Measurements from ENCODE around the gene TMEM52B.
"Not testable (repeated sequence)": the region's sequence is repeated elsewhere in the genome, so short reads cannot be mapped to it uniquely, and the experiment has no call there.

Gene TMEM52B

GRCh38 chr12:10171973-10172728 lies 6.7 kb upstream of the TMEM52B start, which contains the start of gene OLR1:
TSS of gene OLR1 (minus strand) at chr12:10172132. CDS start at chr12:10172077, 55 bp downstream.
- DNase-seq = no peak

DNA sequence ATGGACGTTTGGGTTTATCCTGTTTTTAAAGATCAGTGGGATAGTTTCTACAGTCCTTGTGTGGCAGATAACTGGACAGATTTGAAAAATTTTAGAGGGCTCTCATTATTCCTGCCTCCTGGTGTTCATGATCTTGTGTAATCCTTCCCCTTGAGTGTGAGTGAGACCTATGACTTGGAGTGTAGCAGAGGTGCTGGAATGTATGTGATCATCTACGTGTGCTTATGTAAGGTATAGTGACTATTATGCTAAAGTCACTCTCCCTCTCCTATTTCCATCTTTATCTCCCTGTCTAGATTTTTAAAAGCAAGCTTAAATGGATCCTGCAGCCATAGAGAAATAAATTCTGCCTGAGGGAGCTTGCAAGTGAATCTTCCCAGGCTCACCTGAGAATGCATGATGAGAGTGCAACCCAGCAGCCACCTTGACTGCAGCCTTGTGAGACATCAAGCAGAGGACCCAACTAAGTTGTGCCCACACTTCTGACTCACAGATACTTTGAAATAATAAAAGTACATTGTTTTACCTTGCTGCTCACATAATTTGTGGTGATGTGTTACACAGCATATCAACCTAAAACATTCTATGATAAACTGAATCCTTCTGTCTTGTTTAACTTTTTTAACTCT lies 3.7 kb upstream of the TMEM52B start:
- no peak for DNase-seq

DNA sequence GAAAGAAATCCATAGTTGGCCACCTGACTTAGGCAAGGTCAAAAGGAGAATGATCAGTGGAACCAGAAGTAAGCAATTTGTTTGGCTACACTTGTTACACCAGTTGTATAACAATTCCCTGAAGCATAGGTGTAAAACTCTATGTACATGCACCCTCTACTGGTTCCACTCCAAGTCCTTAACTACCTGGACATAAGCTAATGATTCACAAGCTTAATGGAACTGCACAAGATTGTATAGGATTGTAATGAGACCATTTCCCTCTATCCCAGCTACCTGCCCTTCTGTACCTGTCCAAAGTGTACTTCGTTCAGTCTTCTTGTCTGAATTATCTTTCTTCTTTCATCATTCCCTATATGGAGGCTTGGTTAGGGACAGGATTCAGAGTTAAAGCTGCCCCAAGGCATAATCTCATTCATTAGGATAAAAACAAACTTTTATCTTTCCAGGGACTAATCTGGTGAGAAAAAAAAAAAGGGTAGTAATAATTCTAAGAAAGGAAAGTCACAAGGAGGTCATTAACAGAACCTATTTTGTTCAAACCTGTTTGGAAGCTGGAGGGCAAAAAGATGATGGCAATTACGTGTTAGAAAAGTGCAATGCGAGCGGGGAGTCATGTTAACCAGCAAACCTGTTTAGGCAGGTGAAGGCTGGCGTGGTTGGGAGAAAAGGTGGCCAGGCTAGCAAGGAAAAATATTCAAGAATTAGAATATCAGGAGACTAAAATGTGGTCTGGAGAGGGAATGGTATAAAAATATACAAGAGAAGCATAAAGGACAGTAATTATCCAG lies 2.8 kb upstream of the TMEM52B start:
- no peak for DNase-seq

DNA sequence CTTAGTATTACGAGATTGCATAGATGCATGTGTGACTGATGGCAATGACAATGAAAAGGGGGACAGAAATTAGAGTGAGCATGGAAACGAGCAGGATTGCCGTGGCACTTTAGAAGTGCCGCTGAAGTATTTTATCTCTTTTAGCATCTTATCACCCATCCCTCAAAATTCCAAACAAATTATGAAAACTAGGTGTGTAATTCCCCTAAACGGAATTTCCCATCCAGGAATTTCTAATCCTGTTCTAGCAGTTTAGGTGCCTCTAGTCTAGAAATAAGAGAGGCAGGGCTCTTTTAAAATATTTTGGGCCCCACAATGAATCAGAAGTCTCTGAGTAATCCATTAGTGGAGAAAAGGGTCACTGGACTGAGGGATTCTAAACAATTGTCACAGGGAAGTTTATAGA lies 947 bp downstream of the TMEM52B start:
- no peak for DNase-seq

DNA sequence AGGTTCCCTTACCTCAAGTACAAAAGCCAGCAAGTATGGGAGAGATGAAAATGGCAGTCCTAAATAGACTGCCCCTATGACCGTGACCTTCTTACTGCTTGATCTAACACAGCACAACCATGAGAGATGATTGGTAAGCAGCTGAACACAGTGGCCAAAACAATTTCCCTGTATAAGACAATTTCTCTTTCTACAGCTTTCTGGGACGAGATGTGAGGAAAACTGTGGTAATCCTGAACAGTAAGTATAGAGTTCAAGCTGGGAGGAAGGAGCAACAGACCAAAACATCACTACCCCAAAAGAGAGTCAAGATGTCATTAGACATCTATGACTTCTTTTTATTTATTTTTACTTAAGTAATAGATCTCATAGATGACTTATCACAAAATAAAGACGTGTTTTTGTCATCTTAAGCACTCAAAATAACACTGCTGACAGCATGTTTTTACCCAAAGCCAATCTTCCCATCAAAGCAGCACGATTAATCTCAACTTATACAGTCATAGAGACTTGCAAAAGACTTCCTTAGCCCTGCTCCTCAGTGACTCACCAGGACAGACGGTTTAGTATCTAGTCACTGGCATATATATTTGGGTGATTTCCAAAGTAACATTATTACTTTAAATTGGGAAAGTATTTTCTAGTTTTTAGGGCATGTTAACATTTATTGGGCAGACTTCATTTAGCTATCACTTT lies 3.7 kb downstream of the TMEM52B start:
- DNase-seq = no peak

DNA sequence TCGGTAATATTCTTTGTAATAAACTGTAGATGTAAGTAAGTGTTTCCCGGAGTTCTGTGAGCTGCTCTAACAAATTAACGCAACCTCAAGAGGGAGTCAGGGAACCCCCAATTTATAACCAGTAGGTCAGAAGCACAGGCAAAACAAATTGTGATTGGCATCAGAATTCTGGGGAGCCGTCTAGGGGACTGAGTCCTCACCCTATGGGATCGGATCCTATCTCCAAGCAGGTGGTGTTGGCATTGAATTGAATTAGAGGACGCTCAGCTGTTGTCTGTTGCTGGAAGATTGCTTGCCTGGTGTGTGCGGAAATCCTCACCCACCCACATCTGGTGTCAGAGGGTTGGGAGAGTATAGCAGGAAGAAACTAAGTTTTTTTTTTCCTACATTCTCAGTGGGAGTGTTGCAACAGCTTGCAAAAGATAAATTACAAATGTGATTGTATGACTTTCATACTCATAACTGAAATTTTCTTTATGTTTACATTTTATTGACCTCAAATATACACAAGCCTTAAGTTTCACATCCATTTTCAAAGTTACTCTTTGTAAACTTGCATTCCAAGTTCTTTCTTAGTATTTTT lies 5.5 kb downstream of the TMEM52B start:
- DNase-seq = no peak

- DNase-seq = no peak
These were observed 7.5 kb downstream of the TMEM52B start for GRCh38 chr12:10186299-10186698.

GRCh38 chr12:10186958-10187357 lies 8.1 kb downstream of the TMEM52B start:
- DNase-seq = not testable (repeated sequence)

DNA sequence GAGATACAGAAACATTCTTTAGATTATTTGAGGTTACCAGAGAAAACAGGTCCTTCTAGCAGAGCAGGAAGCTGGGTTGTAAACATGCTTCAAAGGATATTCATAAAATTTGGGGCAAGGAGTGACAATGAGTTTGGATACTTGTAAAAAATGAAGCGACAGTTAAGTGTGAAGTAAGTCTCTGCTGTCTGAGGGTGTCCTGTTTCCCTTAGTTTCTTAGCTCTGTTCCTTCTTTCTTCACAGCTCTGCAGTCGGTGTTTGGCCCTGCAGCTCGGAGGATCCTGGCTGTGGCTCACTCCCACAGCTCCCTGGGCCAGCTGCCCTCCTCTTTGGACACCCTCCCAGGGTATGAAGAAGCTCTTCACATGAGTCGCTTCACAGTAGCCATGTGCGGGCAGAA lies 10.8 kb downstream of the TMEM52B start:
- no peak for DNase-seq

DNA sequence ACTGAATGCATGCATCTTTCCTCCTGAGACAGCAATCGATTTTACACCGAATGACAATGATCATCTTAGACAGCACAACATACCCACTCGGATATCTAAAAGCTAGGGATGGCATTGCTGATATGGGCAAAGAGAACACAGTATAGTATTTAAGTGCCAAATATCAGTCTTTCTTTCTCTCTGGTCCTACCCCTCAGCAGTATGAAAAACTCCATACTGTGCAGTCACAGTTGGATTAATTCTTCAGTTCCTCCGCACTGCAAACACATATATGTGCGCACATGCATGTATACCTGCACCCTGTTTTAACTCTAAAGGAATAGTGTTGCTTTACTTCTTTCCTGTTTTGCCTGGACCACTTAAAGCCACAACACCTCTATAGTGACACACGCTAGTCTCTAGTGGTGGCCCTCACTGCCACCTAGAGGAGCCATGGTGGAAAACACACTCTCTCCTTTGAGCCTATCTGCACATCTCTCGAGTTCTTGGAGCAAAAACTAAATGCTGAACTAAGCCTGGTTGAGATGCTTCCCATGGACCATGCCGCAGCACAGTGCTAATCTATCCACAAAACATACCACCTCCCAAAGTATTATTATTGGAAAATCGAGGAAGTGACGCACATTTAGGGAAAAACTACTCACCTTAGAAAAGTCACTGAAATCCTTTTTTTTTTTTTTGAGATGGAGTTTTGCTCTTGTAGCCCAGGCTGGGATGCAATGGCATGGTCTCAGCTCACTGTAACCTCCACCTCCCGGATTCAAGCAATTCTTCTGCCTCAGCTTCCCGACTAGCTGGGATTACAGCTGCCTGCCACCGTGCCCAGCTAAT lies 11.9 kb downstream of the TMEM52B start:
- peak; percentile 36 for DNase-seq

GRCh38 chr12:10191865-10192264 lies 13.0 kb downstream of the TMEM52B start:
- no peak for DNase-seq

DNA sequence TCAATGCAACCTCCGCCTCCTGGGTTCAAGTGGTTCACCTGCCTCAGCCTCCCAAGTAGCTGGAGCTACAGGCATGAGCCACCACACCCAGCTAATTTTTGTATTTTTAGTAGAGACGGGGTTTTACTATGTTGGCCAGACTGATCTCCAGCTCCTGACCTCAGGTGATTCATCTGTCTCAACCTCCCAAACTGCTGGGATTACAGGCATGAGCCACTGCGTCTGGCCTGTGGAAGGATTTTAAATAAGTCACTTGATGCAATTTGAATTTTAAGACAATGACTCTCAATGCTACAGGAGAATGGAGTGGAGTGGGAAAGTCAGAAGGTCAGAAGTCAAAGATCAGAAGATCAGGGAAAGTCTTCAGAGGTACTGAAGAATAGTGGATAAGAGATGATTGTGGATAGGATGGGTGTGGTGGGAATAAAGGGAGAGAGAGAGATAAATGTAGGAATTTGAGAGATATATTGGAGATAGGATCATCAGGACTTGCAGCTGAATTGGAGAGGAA lies 15.4 kb downstream of the TMEM52B start:
- DNase-seq = no peak

DNA sequence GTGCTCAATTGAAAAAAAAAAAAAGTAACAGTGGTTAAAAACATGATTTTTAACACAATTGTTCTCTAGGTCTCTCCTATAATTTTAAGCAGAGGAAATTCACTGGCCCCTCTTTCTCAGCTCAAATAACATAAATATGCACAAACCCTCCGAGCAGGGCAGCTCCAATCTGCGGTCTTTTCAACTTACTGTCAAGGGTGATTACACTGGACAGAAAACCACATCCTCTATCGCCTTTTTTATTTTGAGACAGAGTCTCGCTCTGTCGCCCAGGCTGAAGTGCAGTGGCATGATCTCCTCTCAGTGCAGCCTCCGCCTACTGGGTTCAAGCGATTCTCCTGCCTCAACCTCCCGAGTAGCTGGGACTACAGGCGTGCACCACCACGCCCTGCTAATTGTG lies 17.4 kb downstream of the TMEM52B start:
- DNase-seq = no peak

- no peak for DNase-seq
These were observed 19.0 kb downstream of the TMEM52B start for GRCh38 chr12:10197879-10198278.

DNA sequence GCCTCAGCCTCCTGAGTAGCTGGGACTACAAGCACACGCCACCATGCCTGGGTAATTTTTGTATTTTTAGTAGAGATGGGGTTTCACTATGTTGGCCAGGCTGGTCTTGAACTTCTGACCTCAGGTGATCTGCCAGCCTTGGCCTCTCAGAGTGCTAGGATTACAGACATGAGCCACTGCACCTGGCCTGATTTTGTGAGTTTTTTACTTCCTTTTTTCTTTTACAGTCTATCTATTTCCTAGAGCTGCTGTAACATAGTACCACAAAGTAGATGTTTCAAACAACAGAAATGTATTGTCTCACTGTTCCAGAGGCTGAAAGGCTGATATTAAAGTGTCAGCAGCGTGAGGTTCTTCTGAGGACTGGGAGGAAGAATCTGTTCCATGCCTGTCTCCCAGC lies 25.7 kb downstream of the TMEM52B start:
- not testable (repeated sequence) for DNase-seq

DNA sequence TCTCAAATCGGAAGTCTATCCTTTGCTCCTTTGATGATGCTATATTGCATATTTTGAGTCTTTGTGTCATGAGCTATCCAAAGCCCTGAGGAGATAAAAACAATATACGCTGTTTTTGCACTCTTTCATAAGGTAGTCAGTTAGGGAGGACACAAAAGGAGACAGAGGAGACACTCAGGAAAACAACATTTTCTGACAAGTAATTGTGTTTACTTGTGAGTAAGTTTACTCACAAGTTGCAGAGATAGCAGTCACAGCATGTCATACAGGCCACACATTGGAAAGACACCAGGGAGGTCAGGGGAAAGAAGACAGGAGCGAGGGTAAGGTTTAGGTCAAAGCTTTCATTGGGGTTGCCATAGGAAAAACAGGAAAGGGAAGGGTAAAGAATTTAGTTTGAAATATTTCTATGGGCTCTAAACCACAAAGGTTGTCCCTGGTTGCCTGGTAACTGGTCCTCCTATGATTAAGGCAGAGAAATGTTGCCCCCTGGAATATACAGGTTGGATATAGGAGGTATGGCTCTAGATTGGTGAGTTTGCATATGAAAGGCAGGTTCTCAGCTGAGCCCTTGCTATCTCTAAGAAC lies 26.5 kb downstream of the TMEM52B start:
- DNase-seq = no peak

- DNase-seq = no peak
These were observed 28.3 kb downstream of the TMEM52B start for GRCh38 chr12:10207136-10207535.

DNA sequence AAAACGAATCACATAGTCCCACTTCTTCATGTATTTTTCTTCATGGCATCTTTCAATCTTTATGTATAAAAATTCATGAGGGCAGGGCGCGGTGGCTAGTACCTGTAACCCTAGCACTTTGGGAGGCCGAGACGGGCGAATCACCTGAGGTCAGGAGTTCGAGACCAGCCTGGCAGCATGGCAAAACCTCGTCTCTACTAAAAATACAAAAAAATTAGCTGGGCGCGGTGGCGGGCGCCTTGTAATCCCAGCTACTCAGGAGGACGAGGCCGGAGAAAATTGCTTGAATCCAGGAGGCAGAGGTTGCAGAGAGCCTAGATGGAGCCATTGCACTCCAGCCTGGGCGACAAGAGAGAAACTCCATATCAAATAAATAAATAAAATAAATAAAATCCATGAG lies 31.4 kb downstream of the TMEM52B start:
- DNase-seq = no peak

DNA sequence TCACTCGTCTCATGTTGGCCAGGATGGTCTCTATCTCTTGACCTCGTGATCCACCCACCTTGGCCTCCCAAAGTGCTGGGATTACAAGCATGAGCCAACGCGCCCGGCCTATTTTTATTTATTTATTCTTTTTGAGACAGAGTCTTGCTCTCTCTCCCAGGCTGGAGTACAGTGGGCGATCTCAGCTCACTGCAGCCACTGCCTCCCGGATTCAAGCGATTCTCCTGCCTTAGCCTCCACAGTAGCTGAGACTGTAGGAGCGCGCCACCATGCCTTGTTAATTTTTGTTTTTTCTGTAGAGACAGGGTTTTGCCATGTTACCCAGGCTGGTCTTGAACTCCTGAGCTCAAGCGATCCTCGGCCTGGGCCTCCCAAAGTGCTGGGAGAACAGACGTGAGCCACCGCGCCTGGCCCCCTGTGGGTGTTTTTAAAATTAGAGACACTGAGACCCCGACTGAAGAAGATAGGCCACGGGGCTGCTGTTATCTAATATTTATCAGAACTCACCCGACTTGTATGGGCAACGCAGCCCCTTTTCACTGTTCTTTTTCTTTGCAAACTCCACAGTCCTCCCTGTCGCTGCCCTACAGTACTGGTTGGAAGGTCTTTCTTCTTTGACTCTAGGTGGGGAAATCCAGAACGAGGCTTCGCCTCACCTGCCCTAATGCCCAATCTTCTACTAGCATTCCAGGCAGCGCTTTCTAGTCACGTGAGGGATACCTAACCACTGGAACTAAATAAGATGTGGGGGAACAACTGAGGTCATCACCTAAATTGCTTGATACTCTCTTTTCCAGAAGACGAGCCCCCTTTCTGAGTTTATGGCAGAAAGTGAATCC lies 32.5 kb downstream of the TMEM52B start:
- no peak for DNase-seq
